Mesendoderm (in vitro differentiated cells): ENCODE results near the gene ARSB.

Experiments used
- DNase-seq: peaks from one replicate; pipeline ENCODE4 v3.0.0; 2013
- H2AK5ac ChIP-seq: 2 replicates; pipeline ENCODE4 v1.6.1; 2013; ENCODE audit warnings: low read length, inconsistent platforms
- H2BK120ac ChIP-seq: 2 replicates; pipeline ENCODE4 v1.6.1; 2013; ENCODE audit warnings: low read depth, mild to moderate bottlenecking, low read length, moderate library complexity, mixed read lengths
- H2BK15ac ChIP-seq: replicated peaks from 2 replicates; pipeline ENCODE4 v1.6.1; 2013; ENCODE audit warnings: low read depth, mild to moderate bottlenecking, moderate library complexity
- H2BK5ac ChIP-seq: 2 replicates; pipeline ENCODE4 v1.6.1; 2013; ENCODE audit warnings: low read length, inconsistent platforms
- H3K18ac ChIP-seq: 2 replicates; pipeline ENCODE4 v1.6.1; 2013; ENCODE audit warnings: mild to moderate bottlenecking, low read length, mixed read lengths
- H3K23ac ChIP-seq: one replicate; pipeline ENCODE4 v1.6.1; 2013; ENCODE audit warnings: low read length
- H3K27ac ChIP-seq: 2 replicates; pipeline ENCODE4 v1.5.1; 2013; ENCODE audit warnings: low read depth, mild to moderate bottlenecking, inconsistent platforms, low read length, moderate library complexity
- H3K27me3 ChIP-seq: 2 replicates; pipeline ENCODE4 v1.6.1; 2013; ENCODE audit warnings: low read length, control low read depth, mild to moderate bottlenecking, inconsistent platforms; ENCODE audit not compliant: insufficient read depth, poor library complexity
- H3K36me3 ChIP-seq: 2 replicates; pipeline ENCODE4 v1.6.1; 2013; ENCODE audit warnings: low read length, inconsistent platforms; ENCODE audit not compliant: control insufficient read depth, insufficient read depth
- H3K4ac ChIP-seq: one replicate; pipeline ENCODE4 v1.6.1; 2013; ENCODE audit warnings: low read depth, mild to moderate bottlenecking, low read length, moderate library complexity
- H3K4me1 ChIP-seq: 2 replicates; pipeline ENCODE4 v1.6.1; 2013; ENCODE audit warnings: low read depth, low read length, inconsistent platforms; ENCODE audit not compliant: control insufficient read depth
- H3K4me2 ChIP-seq: 2 replicates; pipeline ENCODE4 v1.6.1; 2013; ENCODE audit warnings: low read length
- H3K4me3 ChIP-seq: 2 replicates; pipeline ENCODE4 v1.5.1; 2013; ENCODE audit warnings: mild to moderate bottlenecking, low read length
- H3K56ac ChIP-seq: one replicate; pipeline ENCODE4 v1.6.1; 2013; ENCODE audit warnings: low read length
- H3K79me1 ChIP-seq: 2 replicates; pipeline ENCODE4 v1.6.1; 2013; ENCODE audit warnings: low read length, inconsistent platforms
- H3K79me2 ChIP-seq: 2 replicates; pipeline ENCODE4 v1.6.1; 2013; ENCODE audit warnings: mild to moderate bottlenecking, low read length; ENCODE audit not compliant: control insufficient read depth, insufficient read depth
- H3K9ac ChIP-seq: 2 replicates; pipeline ENCODE4 v1.6.1; 2013; ENCODE audit warnings: low read length, inconsistent platforms
- H4K5ac ChIP-seq: one replicate; pipeline ENCODE4 v1.6.1; 2013; ENCODE audit warnings: low read length
- H4K8ac ChIP-seq: one replicate; pipeline ENCODE4 v1.6.1; 2013; ENCODE audit warnings: low read depth, mild to moderate bottlenecking, control low read depth, low read length, moderate library complexity
- WGBS: extraction: QIAGEN DNeasy Blood & Tissue Kit; methylation state at CpG from one replicate; pipeline ENCODE4 v1.1.7; 2013; ENCODE audit warnings: low lambda C conversion rate, missing lambda C conversion rate; ENCODE audit not compliant: insufficient coverage; ENCODE audit errors: extremely low coverage; 5-methylcytosine and 5-hydroxymethylcytosine counted together

Gene ARSB

GRCh38 chr5:78890667-78891379 lies 94.3 kb downstream of the ARSB start:
- Histone ChIP-seq H4K8ac (no peak overlapping the region), H2BK15ac (no peak overlapping the region), H4K5ac (no peak overlapping the region), H3K36me3 (no peaks in the 10 kb centered on the region), H3K9ac (no peak overlapping the region), H3K4me1 (no peaks in the 10 kb centered on the region), H3K18ac (no peak overlapping the region), H3K4ac (no peak overlapping the region), H3K56ac (no peak overlapping the region), H3K4me2 (no peak overlapping the region), H3K23ac (no peak overlapping the region), H3K27me3 (no peaks in the 10 kb centered on the region), H3K79me2 (no peaks in the 10 kb centered on the region), H3K4me3 (no peak overlapping the region), H2AK5ac (no peak overlapping the region), H2BK120ac (no peak overlapping the region), H3K79me1 (no peaks in the 10 kb centered on the region), H3K27ac (no peak overlapping the region), H2BK5ac (no peak overlapping the region)
- DNase-seq: no peak
- no CpG with 5 or more reads among the region's 3 CpGs for WGBS

GRCh38 chr5:78889369-78890140 lies 95.6 kb downstream of the ARSB start:
- Histone ChIP-seq H4K8ac (no peak overlapping the region), H3K18ac (no peak overlapping the region), H4K5ac (no peak overlapping the region), H3K56ac (no peak overlapping the region), H2AK5ac (no peak overlapping the region), H2BK5ac (no peak overlapping the region), H3K36me3 (no peaks in the 10 kb centered on the region), H3K4ac (no peak overlapping the region), H3K4me1 (no peaks in the 10 kb centered on the region), H3K79me2 (no peaks in the 10 kb centered on the region), H3K27me3 (no peaks in the 10 kb centered on the region), H3K79me1 (no peaks in the 10 kb centered on the region), H3K4me3 (no peak overlapping the region), H3K23ac (no peak overlapping the region), H3K4me2 (no peak overlapping the region), H3K27ac (no peak overlapping the region), H2BK120ac (no peak overlapping the region), H3K9ac (no peak overlapping the region), H2BK15ac (no peak overlapping the region)
- WGBS: no CpG with 5 or more reads among the region's 6 CpGs
- DNase-seq: no peak

GRCh38 chr5:78888580-78889368 lies 96.3 kb downstream of the ARSB start:
- no peak for DNase-seq
- H3K18ac ChIP-seq: no peak overlapping the region
- no peak overlapping the region for H2AK5ac ChIP-seq
- H3K56ac ChIP-seq: no peak overlapping the region
- no peak overlapping the region for H4K8ac ChIP-seq
- no peaks in the 10 kb centered on the region for H3K4me1 ChIP-seq
- H3K4ac ChIP-seq: no peak overlapping the region
- H3K27ac ChIP-seq: no peak overlapping the region
- H3K4me2 ChIP-seq: no peak overlapping the region
- H3K9ac ChIP-seq: no peak overlapping the region
- no peak overlapping the region for H2BK15ac ChIP-seq
- no peaks in the 10 kb centered on the region for H3K27me3 ChIP-seq
- no CpG with 5 or more reads among the region's 10 CpGs for WGBS
- H3K23ac ChIP-seq: no peak overlapping the region
- no peaks in the 10 kb centered on the region for H3K79me2 ChIP-seq
- no peak overlapping the region for H4K5ac ChIP-seq
- H3K36me3 ChIP-seq: no peaks in the 10 kb centered on the region
- H3K79me1 ChIP-seq: no peaks in the 10 kb centered on the region
- no peak overlapping the region for H2BK5ac ChIP-seq
- H3K4me3 ChIP-seq: no peak overlapping the region
- no peak overlapping the region for H2BK120ac ChIP-seq

DNA sequence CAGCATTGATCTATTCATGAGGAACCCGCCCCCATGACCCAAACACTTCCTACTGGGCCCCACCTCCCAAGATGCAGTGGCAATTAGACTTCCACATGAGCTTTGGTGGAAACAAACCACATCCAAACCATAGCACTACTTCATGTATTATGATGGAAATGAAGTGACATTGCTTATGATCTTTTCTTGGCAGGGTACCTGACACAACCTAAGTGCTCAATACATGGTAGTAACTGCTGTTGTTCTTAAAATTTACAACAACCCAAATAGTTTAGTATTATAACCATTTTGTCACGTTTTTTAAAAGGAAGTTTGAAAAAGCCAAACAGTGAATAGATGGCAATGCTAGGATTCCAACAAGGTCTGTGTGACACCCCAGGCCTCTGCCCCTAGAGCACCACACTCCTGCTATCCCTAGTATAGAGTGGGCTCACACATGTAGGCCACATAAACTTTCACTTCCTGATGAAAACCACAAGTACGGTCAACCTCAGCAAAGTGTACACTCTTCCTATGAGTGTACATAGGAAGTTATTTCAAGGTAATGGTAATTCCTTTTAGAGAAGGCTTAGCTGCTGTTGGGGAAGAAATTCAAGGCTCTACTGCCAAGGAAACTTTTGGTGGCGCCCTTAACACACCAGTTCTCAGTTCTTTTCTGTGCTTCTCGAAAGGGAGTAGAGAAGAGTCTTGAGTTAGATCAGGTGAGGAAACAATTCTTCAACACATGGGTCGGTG lies 97.6 kb downstream of the ARSB start:
- Histone ChIP-seq H2BK5ac (no peak overlapping the region), H2AK5ac (no peak overlapping the region), H3K79me1 (no peaks in the 10 kb centered on the region), H4K8ac (no peak overlapping the region), H3K56ac (no peak overlapping the region), H3K4ac (no peak overlapping the region), H3K27me3 (no peaks in the 10 kb centered on the region), H2BK15ac (no peak overlapping the region), H3K9ac (no peak overlapping the region), H3K36me3 (no peaks in the 10 kb centered on the region), H3K4me1 (no peaks in the 10 kb centered on the region), H3K23ac (no peak overlapping the region), H3K27ac (no peak overlapping the region), H3K18ac (no peak overlapping the region), H3K4me2 (no peak overlapping the region), H2BK120ac (no peak overlapping the region), H3K4me3 (no peak overlapping the region), H4K5ac (no peak overlapping the region), H3K79me2 (no peaks in the 10 kb centered on the region)
- no peak for DNase-seq
- no CpG with 5 or more reads among the region's 6 CpGs for WGBS

GRCh38 chr5:78886341-78887230 lies 98.5 kb downstream of the ARSB start:
- Histone ChIP-seq H4K5ac (no peak overlapping the region), H2AK5ac (no peak overlapping the region), H3K79me1 (no peaks in the 10 kb centered on the region), H3K27me3 (no peaks in the 10 kb centered on the region), H3K27ac (no peak overlapping the region), H3K4me2 (no peak overlapping the region), H3K9ac (no peak overlapping the region), H3K4me1 (no peaks in the 10 kb centered on the region), H2BK5ac (no peak overlapping the region), H3K23ac (no peak overlapping the region), H3K4ac (no peak overlapping the region), H3K56ac (no peak overlapping the region), H4K8ac (no peak overlapping the region), H3K79me2 (no peaks in the 10 kb centered on the region), H3K18ac (no peak overlapping the region), H3K36me3 (no peaks in the 10 kb centered on the region), H2BK15ac (no peak overlapping the region), H3K4me3 (no peak overlapping the region), H2BK120ac (no peak overlapping the region)
- DNase-seq: no peak
- no CpG with 5 or more reads among the region's 2 CpGs for WGBS
